Keratinocyte (primary cell): ENCODE data around the gene GOLT1A.

Source experiments
- EZH2 ChIP-seq: IDR thresholded peaks from one replicate; pipeline ENCODE4 v1.6.1; 2012; ENCODE audit warnings: inconsistent platforms, mild to moderate bottlenecking, low read length, moderate library complexity
- TF ChIP-seq, protein P1 (sequence below), 3 experiments: IDR thresholded peaks in 1 of 3; conservative IDR thresholded peaks in 1 of 3; optimal IDR thresholded peaks in 1 of 3; 2 replicates in 2 of 3; 3 replicates in 1 of 3; pipeline versions ENCODE3 to v1.5.1; 2011; ENCODE audit warnings: low read length in 3 of 3, mild to moderate bottlenecking in 3 of 3, moderate library complexity in 2 of 3, control low read depth in 1 of 3, inconsistent platforms in 1 of 3; ENCODE audit not compliant: insufficient read depth in 2 of 3; ENCODE audit errors: extremely low read depth in 1 of 3

- TF ChIP-seq EZH2: no peak
- TF ChIP-seq, protein P1, sequence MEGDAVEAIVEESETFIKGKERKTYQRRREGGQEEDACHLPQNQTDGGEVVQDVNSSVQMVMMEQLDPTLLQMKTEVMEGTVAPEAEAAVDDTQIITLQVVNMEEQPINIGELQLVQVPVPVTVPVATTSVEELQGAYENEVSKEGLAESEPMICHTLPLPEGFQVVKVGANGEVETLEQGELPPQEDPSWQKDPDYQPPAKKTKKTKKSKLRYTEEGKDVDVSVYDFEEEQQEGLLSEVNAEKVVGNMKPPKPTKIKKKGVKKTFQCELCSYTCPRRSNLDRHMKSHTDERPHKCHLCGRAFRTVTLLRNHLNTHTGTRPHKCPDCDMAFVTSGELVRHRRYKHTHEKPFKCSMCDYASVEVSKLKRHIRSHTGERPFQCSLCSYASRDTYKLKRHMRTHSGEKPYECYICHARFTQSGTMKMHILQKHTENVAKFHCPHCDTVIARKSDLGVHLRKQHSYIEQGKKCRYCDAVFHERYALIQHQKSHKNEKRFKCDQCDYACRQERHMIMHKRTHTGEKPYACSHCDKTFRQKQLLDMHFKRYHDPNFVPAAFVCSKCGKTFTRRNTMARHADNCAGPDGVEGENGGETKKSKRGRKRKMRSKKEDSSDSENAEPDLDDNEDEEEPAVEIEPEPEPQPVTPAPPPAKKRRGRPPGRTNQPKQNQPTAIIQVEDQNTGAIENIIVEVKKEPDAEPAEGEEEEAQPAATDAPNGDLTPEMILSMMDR (optimal IDR thresholded peaks at IDR 0.05 in 1 of 3, IDR thresholded peaks at IDR 0.05 in 1 of 3, conservative IDR thresholded peaks at IDR 0.05 in 1 of 3; ENCODE audit: extremely low read depth in 1 of 3, insufficient read depth in 2 of 3, low read length in 3 of 3): no peak
These were observed 41.3 kb downstream of the GOLT1A start for GRCh38 chr1:204172404-204173029.
